GM10266 (cell line): ENCODE data around the gene TMEM256.

ENCODE experiments used
- DNase-seq: peaks from one replicate; pipeline ENCODE4 v3.0.0; 2012; ENCODE audit errors: extremely low spot score
- CTCF ChIP-seq: IDR thresholded peaks from 2 replicates; pipeline ENCODE4 v1.5.1; 2012; ENCODE audit warnings: mild to moderate bottlenecking, low read depth; ENCODE audit not compliant: control insufficient read depth, insufficient read depth; ENCODE audit errors: missing control alignments

Gene TMEM256

DNA sequence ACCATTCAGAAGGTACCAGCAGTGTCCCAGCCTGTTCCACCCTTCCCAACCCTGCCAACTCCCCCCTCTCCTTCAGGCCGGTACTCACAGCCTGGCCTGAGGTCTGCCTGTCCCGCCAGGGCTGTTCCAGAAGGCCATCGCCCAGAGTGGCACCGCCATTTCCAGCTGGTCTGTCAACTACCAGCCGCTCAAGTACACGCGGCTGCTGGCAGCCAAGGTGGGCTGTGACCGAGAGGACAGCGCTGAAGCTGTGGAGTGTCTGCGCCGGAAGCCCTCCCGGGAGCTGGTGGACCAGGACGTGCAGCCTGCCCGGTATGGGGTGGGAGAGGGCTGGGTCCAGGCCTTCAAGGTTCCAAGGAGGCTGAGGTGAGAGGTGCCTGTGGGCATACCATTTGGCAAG lies 10.9 kb upstream of the TMEM256 start:
- DNase-seq, result no peak
- no peak for TF ChIP-seq CTCF

DNA sequence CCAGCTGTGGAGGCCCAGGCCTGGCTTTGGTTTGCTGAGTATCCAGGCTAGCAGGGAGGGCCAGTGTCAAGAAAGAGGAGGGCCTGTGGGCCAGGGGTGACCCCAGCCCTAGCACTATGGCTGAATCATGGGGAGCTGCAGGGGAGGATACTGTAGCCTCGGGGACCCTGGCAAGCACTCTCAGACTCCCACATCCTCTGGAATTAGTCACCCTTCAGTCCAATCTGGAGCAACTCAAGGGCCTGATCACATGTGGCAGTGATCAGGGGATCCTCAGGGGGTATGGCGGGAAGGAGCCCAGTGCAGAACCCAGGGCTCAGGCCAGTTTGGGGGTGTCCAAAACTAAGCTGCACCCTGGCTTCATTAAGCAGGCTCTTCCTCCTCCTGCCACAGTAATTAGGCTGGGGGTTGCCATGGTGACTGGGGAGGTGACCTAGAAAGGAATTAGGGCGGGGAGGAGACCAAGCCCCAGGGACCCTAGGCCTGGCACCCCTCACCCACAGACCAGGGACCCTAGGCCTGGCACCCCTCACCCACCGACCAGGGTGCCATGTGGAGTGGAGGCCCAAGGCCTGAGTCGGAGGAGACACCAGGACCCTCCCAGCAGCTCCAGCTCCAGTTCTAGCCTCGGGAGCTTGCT lies 9.6 kb upstream of the TMEM256 start:
- DNase-seq, result no peak
- no peak for TF ChIP-seq CTCF

GRCh38 chr17:7411427-7411750 lies 7.5 kb upstream of the TMEM256 start:
- TF ChIP-seq CTCF, result no peak
- DNase-seq, result no peak

GRCh38 chr17:7410634-7411426 lies 6.9 kb upstream of the TMEM256 start:
- no peak for DNase-seq
- no peak for TF ChIP-seq CTCF

DNA sequence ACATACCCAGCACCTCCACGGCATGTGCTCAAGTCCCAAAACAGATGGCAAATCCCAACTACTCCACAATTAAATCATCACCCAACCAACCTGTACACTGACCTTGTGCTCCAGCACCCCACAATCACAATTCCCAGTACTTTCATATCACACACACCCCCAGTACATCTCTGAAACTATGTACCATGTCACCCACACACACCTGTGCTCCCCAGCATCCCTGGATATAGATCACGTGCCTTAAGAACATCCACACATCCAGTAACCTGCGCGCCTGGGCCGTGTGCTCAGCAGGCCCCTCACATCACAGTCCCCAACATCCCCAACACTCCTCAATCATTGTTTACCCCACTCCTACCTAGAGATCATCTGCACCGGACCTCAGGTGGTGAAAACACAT lies 5.8 kb upstream of the TMEM256 start:
- no peak for TF ChIP-seq CTCF

GRCh38 chr17:7408863-7409262 lies 5.0 kb upstream of the TMEM256 start:
- no peak for DNase-seq
- TF ChIP-seq CTCF, result no peak

More for the DNA sequence above, 5.8 kb upstream of the TMEM256 start:
- DNase-seq, result no peak

DNA sequence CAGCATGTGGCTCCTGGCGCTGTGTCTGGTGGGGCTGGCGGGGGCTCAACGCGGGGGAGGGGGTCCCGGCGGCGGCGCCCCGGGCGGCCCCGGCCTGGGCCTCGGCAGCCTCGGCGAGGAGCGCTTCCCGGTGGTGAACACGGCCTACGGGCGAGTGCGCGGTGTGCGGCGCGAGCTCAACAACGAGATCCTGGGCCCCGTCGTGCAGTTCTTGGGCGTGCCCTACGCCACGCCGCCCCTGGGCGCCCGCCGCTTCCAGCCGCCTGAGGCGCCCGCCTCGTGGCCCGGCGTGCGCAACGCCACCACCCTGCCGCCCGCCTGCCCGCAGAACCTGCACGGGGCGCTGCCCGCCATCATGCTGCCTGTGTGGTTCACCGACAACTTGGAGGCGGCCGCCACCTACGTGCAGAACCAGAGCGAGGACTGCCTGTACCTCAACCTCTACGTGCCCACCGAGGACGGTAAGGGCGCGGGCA lies 4.4 kb upstream of the TMEM256 start:
- TF ChIP-seq CTCF, result no peak
- DNase-seq, result no peak
